ENCODE measurements around the gene HNMT. TPM values are rescaled to one million over a fixed set of nuclear protein-coding genes. Genes with fewer than 3 reads are reported as not detected.

The HNMT gene
- total and polyA plus RNA-seq, 2 of the 8 experiments (the other 6 are each of a cell fraction or from before 2014, with no cell fraction given) = 1.6 to 3.6 TPM

GRCh38 chr2:137939026-137939425 is 25.2 kb upstream of the HNMT start:
- Histone ChIP-seq H3K14ac (ENCODE audit: insufficient read length) (no peak overlapping the region), H4K91ac (replicated peaks; ENCODE audit: insufficient read length, low read length) (no peak overlapping the region), H3K9me3 (ENCODE audit: insufficient read depth in 2 of 2, low read depth in 1 of 2, low read length in 1 of 2) (no peaks in the 10 kb centered on the region), H2BK5ac (ENCODE audit: low read depth, low read length) (no peak overlapping the region), H3K36me3 (ENCODE audit: control insufficient read depth in 2 of 4, insufficient read depth in 4 of 4, low read length in 3 of 4) (no peaks in the 10 kb centered on the region), H3K79me1 (ENCODE audit: low read depth, low read length) (no peaks in the 10 kb centered on the region), H3K56ac (replicated peaks; ENCODE audit: insufficient read length, low read depth, low read length) (no peak overlapping the region), H2BK120ac (replicated peaks; ENCODE audit: low read depth, low read length) (no peak overlapping the region), H3K4me3 (ENCODE audit: extremely low read depth in 1 of 4, insufficient read depth in 2 of 4, low read depth in 3 of 4, low read length in 4 of 4) (no peak overlapping the region), H3K9ac (replicated peaks in 1 of 4; ENCODE audit: extremely low read depth in 1 of 4, low read depth in 3 of 4, low read length in 3 of 4) (no peak overlapping the region), H3K79me2 (ENCODE audit: control insufficient read depth in 1 of 2, insufficient read depth in 2 of 2, low read length in 2 of 2) (no peaks in the 10 kb centered on the region), H4K20me1 (replicated peaks in 1 of 2; ENCODE audit: control insufficient read depth in 1 of 2, insufficient read depth in 2 of 2, low read length in 2 of 2) (no peaks in the 10 kb centered on the region), H3K4me2 (ENCODE audit: insufficient read depth in 1 of 2, low read depth in 2 of 2, low read length in 2 of 2) (no peak overlapping the region), H2BK12ac (ENCODE audit: low read depth, low read length) (no peak overlapping the region), H4K8ac (ENCODE audit: extremely low read depth, insufficient read depth, low read length) (no peak overlapping the region), H2AK5ac (ENCODE audit: low read depth, low read length) (no peak overlapping the region), H3K23me2 (ENCODE audit: low read depth, low read length) (no peaks in the 10 kb centered on the region), H3K4me1 (replicated peaks in 1 of 4; ENCODE audit: control insufficient read depth in 3 of 4, insufficient read depth in 4 of 4, low read length in 3 of 4) (no peaks in the 10 kb centered on the region), H2BK15ac (ENCODE audit: low read length) (no peak overlapping the region), H4K5ac (ENCODE audit: insufficient read length, low read depth, low read length) (no peak overlapping the region), H3K27ac (ENCODE audit: low read depth, low read length) (no peak overlapping the region), H2AFZ (ENCODE audit: low read length) (no peak overlapping the region), H3K18ac (ENCODE audit: extremely low read depth, low read length) (no peak overlapping the region), H3K27me3 (replicated peaks in 1 of 4; ENCODE audit: control insufficient read depth in 3 of 4, extremely low read depth in 1 of 4, insufficient read depth in 3 of 4, low read length in 3 of 4) (no peaks in the 10 kb centered on the region), H3K23ac (ENCODE audit: insufficient read length) (no peak overlapping the region), H2BK20ac (ENCODE audit: low read length) (no peak overlapping the region), H3K4ac (replicated peaks; ENCODE audit: insufficient read length, low read depth, low read length) (no peak overlapping the region)
- 95% methylated on average over 1 of the region's 1 CpG; no CpG with 5 or more reads in 1 of the 2 experiments for WGBS, 2 experiments (ENCODE audit: extremely low coverage in 1 of 2, insufficient coverage in 1 of 2, insufficient read length in 1 of 2, insufficient replicate concordance in 2 of 2, low coverage in 1 of 2, low lambda C conversion rate in 2 of 2, missing lambda C conversion rate in 1 of 2)
- FAIRE-seq (no peak), DNase-seq (ENCODE audit: low read depth in 1 of 2, low spot score in 2 of 2) (no peak)
- CTCF ChIA-PET (ENCODE audit: partially characterized antibody) = interaction anchor here (1.4 kb wide), 1 partner anchor 51 kb away, joined by 4 read pairs; no protein-coding TSS in a partner anchor
- TF ChIP-seq MAFK (IDR thresholded peaks at IDR 0.05; ENCODE audit: low read depth, low read length) = no peak
- TF ChIP-seq CHD1 (IDR thresholded peaks at IDR 0.05; ENCODE audit: low read depth, low read length) = no peak
- TF ChIP-seq CEBPB (IDR thresholded peaks at IDR 0.05; ENCODE audit: low read depth, low read length) = no peak
- TF ChIP-seq CTBP2 (IDR thresholded peaks at IDR 0.05; ENCODE audit: borderline replicate concordance, insufficient read depth, insufficient read length, low read length) = no peak
- no peak for TF ChIP-seq KDM4A (IDR thresholded peaks at IDR 0.05; ENCODE audit: low read depth, low read length, severe bottlenecking)
- no peak for TF ChIP-seq E2F6 (IDR thresholded peaks at IDR 0.05)
- TF ChIP-seq BCL11A (IDR thresholded peaks at IDR 0.05; ENCODE audit: low read depth in 2 of 2, low read length in 2 of 2) = no peak
- TF ChIP-seq RBBP5 (IDR thresholded peaks at IDR 0.05; ENCODE audit: borderline replicate concordance, low read depth, low read length) = no peak
- no peak for TF ChIP-seq TAF1 (IDR thresholded peaks at IDR 0.05; ENCODE audit: low read depth, low read length)
- TF ChIP-seq HDAC2 (IDR thresholded peaks at IDR 0.05; ENCODE audit: borderline replicate concordance in 1 of 2, low read depth in 2 of 2, low read length in 2 of 2) = no peak
- no peak for TF ChIP-seq GTF2F1 (IDR thresholded peaks at IDR 0.05; ENCODE audit: borderline replicate concordance, low read depth, low read length)
- TF ChIP-seq SAP30 (IDR thresholded peaks at IDR 0.05; ENCODE audit: insufficient read depth, insufficient replicate concordance, low read length) = no peak
- POLR2A ChIA-PET (ENCODE audit: partially characterized antibody) = no interaction called here
